ENCODE results near the gene SMARCA2. TPM values are rescaled to one million over a fixed set of nuclear protein-coding genes. Genes with fewer than 3 reads are reported as not detected.

Gene SMARCA2
- total RNA-seq, 6 experiments from 2014 or later, result 73.2 to 113 (median 96.6) TPM

DNA sequence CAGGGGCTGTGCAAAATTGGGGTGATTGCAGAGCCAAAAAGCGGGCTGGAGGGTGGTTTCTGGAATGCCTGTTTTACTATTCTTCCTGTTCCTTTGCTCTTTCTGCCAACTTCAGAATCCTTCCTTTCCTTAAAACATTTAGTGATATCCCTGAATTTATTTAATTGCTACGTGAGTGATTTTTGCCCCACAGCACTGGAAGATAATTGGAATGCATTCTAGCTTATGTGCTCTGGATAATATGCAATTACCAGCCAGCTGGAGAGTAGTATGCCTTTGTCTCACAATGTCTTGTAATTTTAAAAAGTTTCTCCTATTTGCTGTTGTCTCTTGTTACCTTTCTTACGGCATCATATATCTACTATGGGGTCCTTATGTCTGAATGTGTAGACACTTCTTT, 115.8 kb downstream of the SMARCA2 start:
- TF ChIP-seq, protein P1, sequence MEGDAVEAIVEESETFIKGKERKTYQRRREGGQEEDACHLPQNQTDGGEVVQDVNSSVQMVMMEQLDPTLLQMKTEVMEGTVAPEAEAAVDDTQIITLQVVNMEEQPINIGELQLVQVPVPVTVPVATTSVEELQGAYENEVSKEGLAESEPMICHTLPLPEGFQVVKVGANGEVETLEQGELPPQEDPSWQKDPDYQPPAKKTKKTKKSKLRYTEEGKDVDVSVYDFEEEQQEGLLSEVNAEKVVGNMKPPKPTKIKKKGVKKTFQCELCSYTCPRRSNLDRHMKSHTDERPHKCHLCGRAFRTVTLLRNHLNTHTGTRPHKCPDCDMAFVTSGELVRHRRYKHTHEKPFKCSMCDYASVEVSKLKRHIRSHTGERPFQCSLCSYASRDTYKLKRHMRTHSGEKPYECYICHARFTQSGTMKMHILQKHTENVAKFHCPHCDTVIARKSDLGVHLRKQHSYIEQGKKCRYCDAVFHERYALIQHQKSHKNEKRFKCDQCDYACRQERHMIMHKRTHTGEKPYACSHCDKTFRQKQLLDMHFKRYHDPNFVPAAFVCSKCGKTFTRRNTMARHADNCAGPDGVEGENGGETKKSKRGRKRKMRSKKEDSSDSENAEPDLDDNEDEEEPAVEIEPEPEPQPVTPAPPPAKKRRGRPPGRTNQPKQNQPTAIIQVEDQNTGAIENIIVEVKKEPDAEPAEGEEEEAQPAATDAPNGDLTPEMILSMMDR (IDR thresholded peaks at IDR 0.05), result no peak
- H3K36me3 Mint-ChIP-seq (ENCODE audit: low read depth), result peaks cover 5% of the 10 kb centered on the region; the same call in 1 of the 2 replicates
- H3K9me3 Mint-ChIP-seq, result no peaks in the 10 kb centered on the region
- peaks cover 56% of the 10 kb centered on the region for H3K4me1 Mint-ChIP-seq (ENCODE audit: low read depth)
- H3K27ac Mint-ChIP-seq, result no peak overlapping the region
- H3K4me3 Mint-ChIP-seq, result no peak overlapping the region
- no peak for DNase-seq
- no peaks in the 10 kb centered on the region; the same call in 1 of the 2 replicates for H3K27me3 Mint-ChIP-seq (ENCODE audit: insufficient read depth)

DNA sequence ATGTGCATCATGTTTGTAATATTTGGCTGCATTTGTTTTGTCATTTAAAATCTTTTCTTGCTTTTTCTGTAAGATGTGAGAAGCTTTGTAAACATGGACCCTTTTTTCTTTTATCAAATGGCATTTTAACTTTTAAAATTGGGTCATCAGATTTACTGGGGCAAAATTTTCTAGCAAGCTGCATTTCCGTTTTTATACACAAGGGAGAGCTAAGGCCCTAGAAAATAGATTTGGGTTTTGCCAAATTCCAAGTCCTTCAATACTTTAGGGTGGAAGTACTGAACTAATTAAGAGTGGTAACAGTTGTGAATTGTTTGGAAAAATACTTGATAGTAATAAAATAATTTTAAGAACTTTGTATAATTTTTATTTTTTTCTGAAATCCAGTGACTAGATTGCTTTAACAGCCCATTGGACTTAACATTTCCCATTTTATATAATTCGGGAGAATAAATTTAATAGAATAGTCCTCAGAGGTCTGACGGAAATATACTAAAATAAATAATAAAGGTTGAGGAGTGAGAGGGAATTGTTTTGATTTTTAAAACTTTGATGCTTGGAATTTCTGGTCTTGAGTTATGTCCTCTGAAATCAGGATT, 117.4 kb downstream of the SMARCA2 start:
- H3K36me3 Mint-ChIP-seq (ENCODE audit: low read depth), result no peaks in the 10 kb centered on the region
- TF ChIP-seq, protein P1 (IDR thresholded peaks at IDR 0.05), result peak; percentile 86
- peaks cover 39% of the 10 kb centered on the region for H3K4me1 Mint-ChIP-seq (ENCODE audit: low read depth)
- no peaks in the 10 kb centered on the region; the same call in 1 of the 2 replicates for H3K27me3 Mint-ChIP-seq (ENCODE audit: insufficient read depth)
- H3K9me3 Mint-ChIP-seq, result no peaks in the 10 kb centered on the region
- H3K27ac Mint-ChIP-seq, result peak overlapping the region; percentile 4; the same call in 1 of the 2 replicates
- peak; percentile 50 for DNase-seq
- no peak overlapping the region for H3K4me3 Mint-ChIP-seq

DNA sequence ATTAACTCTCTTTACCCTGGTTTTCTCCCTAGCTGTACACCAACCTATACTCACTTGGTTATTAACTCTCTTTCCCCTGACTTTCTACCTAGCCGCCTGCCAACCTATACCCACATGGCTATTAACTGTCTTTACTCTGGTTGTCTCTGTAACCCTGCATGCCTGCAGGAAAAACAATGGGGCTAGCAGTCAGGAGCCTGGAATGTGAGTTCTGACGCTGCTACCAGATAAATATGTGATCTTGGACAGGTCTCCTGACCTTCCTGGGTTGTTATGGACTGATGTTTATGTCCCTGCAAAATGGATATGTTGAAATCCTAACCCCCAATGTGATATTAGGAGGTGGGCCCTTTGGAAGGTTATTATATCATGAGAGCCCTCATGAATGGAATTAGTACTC, 119.2 kb downstream of the SMARCA2 start:
- no peaks in the 10 kb centered on the region; the same call in 1 of the 2 replicates for H3K27me3 Mint-ChIP-seq (ENCODE audit: insufficient read depth)
- peak overlapping the region; percentile 48 for H3K27ac Mint-ChIP-seq
- H3K4me1 Mint-ChIP-seq (ENCODE audit: low read depth), result peaks cover 30% of the 10 kb centered on the region
- TF ChIP-seq, protein P1 (IDR thresholded peaks at IDR 0.05), result no peak
- peaks cover 6% of the 10 kb centered on the region; the same call in 1 of the 2 replicates for H3K36me3 Mint-ChIP-seq (ENCODE audit: low read depth)
- H3K9me3 Mint-ChIP-seq, result no peaks in the 10 kb centered on the region
- no peak overlapping the region for H3K4me3 Mint-ChIP-seq
- no peak for DNase-seq

DNA sequence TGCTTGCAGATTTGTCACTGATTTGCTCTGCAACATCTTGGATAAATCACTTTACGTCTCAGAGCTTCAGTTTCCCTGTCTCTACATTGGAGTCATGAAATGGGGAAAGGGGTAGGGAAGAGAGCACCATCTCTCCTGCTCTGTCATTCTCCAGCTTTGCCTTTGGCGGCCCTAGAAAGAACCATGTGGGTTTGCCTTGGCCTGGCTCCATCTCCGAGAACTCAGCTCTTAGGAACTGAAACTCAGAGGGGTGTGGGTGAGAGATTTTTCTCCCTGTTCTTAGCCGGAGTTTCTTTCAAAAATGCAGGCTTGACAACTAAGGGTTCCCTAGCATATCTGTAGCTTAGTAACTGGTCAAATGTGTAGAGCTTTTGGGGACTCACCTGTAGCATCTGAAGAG, 123.5 kb downstream of the SMARCA2 start:
- H3K27me3 Mint-ChIP-seq (ENCODE audit: insufficient read depth), result no peaks in the 10 kb centered on the region; the same call in 1 of the 2 replicates
- no peak for DNase-seq
- H3K9me3 Mint-ChIP-seq, result no peaks in the 10 kb centered on the region
- no peak overlapping the region for H3K4me3 Mint-ChIP-seq
- TF ChIP-seq, protein P1 (IDR thresholded peaks at IDR 0.05), result no peak
- H3K4me1 Mint-ChIP-seq (ENCODE audit: low read depth), result peaks cover 13% of the 10 kb centered on the region
- H3K36me3 Mint-ChIP-seq (ENCODE audit: low read depth), result peaks cover 6% of the 10 kb centered on the region; the same call in 1 of the 2 replicates
- no peak overlapping the region for H3K27ac Mint-ChIP-seq

DNA sequence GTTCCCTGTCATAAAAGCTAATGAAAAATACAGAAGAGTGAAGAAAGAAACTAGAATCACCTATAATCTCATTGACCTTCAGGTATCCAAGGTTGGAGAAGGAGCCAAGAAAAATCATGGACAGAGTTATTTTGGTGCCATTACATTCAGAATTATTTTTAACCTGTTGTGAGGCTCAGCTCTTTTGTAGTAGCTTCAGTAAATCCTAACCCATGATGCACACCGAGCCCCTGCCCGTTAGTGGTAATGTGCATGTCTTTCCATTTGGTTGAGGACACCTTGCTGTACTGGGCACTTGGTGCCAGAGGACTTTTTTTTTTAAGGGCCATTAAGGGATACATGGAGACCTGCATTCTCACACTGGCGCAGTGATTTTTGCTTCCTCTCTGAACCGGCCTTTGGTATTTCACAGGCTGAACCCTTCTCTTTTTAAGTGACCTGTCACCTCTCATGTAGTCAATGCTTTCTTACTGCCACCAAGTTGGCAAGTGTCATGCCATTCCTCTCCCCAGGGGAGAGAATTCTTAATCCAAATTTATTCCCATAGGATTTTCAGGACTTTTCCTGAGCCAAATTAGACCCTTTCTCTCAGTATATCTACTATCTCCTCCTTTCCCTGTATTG, 125.6 kb downstream of the SMARCA2 start:
- no peaks in the 10 kb centered on the region for H3K27me3 Mint-ChIP-seq (ENCODE audit: insufficient read depth)

More for the DNA sequence above, 125.6 kb downstream of the SMARCA2 start:
- TF ChIP-seq, protein P1 (IDR thresholded peaks at IDR 0.05), result no peak
- DNase-seq, result no peak
- peaks cover 6% of the 10 kb centered on the region; the same call in 1 of the 2 replicates for H3K36me3 Mint-ChIP-seq (ENCODE audit: low read depth)
- H3K9me3 Mint-ChIP-seq, result no peaks in the 10 kb centered on the region
- H3K27ac Mint-ChIP-seq, result no peak overlapping the region
- no peak overlapping the region for H3K4me3 Mint-ChIP-seq
- H3K4me1 Mint-ChIP-seq (ENCODE audit: low read depth), result no peaks in the 10 kb centered on the region

Measured in HFFc6 (cell line).